IMR-90 (cell line): Measurements from ENCODE around the gene DSCAM.

Experiments used
- BHLHE40 ChIP-seq: fragments of 150-350 bp; IDR thresholded peaks from 2 replicates; pipeline ENCODE4 v1.6.1; 2016; ENCODE audit warnings: mild to moderate bottlenecking, low read depth, low read length
- MAZ ChIP-seq: IDR thresholded peaks from 2 replicates; pipeline ENCODE4 v1.6.1; 2012; ENCODE audit warnings: low read depth, mild to moderate bottlenecking, low read length, improper control_type of control experiment, moderate library complexity, borderline replicate concordance
- POLR2A ChIP-seq: IDR thresholded peaks from 2 replicates; pipeline ENCODE4 v1.6.1; 2012; ENCODE audit warnings: mild to moderate bottlenecking, low read depth, low read length
- RAD21 ChIP-seq: IDR thresholded peaks from 2 replicates; pipeline ENCODE4 v1.6.1; 2012; ENCODE audit warnings: low read length, improper control_type of control experiment
- RCOR1 ChIP-seq: IDR thresholded peaks from 2 replicates; pipeline ENCODE4 v1.6.1; 2012; ENCODE audit warnings: mild to moderate bottlenecking, low read length, improper control_type of control experiment; ENCODE audit not compliant: insufficient replicate concordance
- SMC3 ChIP-seq: fragments of 150-350 bp; IDR thresholded peaks from 2 replicates; pipeline ENCODE4 v1.6.1; 2016; ENCODE audit warnings: low read depth, mild to moderate bottlenecking, antibody characterized with exemption, low read length, moderate library complexity
- TF ChIP-seq, protein P1 (sequence below): fragments of 150-350 bp; IDR thresholded peaks from 2 replicates; pipeline ENCODE4 v1.6.1; 2016; ENCODE audit warnings: low read depth, mild to moderate bottlenecking, low read length, moderate library complexity, borderline replicate concordance
- TF ChIP-seq, protein P2 (sequence below): conservative IDR thresholded peaks from 2 replicates; pipeline ENCODE4 v1.5.1; 2012; ENCODE audit warnings: mild to moderate bottlenecking, low read depth, low read length, improper control_type of control experiment
- TF ChIP-seq, protein P3 (sequence below): fragments of 150-350 bp; IDR thresholded peaks from 2 replicates; pipeline ENCODE4 v1.6.1; 2017; ENCODE audit warnings: mild to moderate bottlenecking, antibody characterized with exemption, low read length, low read depth

DNA sequence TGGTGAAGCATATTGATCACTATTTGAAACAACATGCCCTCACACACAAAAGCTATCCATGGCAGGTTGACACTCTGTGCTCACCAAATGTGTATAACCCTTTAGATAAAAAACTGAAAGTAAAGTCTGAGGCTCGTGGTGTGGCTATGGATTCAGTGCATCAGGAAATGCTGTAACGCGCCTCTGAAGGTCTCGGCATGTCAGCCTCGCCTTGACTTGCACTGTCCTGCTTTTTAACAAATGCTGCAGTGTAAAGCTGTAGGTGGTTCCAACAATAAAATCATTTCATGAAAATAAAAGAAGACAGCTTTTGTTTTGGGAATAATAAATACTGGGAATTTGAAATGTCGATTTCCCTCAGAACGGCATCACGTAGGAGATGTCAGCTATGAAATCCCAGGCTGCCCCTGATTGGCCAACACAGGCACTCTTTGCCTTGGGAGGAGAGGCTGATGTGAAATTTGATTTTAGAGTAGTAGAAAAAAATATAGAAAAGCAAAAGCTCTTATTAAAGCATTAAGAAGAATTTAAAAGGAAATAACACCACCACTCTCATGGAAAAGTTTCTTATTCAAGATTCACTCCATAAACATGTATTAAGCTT is 168.2 kb downstream of the DSCAM start:
- TF ChIP-seq, protein P1, sequence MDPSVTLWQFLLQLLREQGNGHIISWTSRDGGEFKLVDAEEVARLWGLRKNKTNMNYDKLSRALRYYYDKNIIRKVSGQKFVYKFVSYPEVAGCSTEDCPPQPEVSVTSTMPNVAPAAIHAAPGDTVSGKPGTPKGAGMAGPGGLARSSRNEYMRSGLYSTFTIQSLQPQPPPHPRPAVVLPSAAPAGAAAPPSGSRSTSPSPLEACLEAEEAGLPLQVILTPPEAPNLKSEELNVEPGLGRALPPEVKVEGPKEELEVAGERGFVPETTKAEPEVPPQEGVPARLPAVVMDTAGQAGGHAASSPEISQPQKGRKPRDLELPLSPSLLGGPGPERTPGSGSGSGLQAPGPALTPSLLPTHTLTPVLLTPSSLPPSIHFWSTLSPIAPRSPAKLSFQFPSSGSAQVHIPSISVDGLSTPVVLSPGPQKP: no peak
- TF ChIP-seq, protein P2, sequence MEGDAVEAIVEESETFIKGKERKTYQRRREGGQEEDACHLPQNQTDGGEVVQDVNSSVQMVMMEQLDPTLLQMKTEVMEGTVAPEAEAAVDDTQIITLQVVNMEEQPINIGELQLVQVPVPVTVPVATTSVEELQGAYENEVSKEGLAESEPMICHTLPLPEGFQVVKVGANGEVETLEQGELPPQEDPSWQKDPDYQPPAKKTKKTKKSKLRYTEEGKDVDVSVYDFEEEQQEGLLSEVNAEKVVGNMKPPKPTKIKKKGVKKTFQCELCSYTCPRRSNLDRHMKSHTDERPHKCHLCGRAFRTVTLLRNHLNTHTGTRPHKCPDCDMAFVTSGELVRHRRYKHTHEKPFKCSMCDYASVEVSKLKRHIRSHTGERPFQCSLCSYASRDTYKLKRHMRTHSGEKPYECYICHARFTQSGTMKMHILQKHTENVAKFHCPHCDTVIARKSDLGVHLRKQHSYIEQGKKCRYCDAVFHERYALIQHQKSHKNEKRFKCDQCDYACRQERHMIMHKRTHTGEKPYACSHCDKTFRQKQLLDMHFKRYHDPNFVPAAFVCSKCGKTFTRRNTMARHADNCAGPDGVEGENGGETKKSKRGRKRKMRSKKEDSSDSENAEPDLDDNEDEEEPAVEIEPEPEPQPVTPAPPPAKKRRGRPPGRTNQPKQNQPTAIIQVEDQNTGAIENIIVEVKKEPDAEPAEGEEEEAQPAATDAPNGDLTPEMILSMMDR: no peak
- no peak for TF ChIP-seq POLR2A
- no peak for TF ChIP-seq RAD21
- TF ChIP-seq BHLHE40: no peak
- TF ChIP-seq SMC3: no peak
- TF ChIP-seq, protein P3, sequence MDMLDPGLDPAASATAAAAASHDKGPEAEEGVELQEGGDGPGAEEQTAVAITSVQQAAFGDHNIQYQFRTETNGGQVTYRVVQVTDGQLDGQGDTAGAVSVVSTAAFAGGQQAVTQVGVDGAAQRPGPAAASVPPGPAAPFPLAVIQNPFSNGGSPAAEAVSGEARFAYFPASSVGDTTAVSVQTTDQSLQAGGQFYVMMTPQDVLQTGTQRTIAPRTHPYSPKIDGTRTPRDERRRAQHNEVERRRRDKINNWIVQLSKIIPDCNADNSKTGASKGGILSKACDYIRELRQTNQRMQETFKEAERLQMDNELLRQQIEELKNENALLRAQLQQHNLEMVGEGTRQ: no peak
- TF ChIP-seq MAZ: no peak
- TF ChIP-seq RCOR1: no peak
